Smooth muscle cell (in vitro differentiated cells): ENCODE measurements around the gene TP53I11. TPM values are rescaled to one million over a fixed set of nuclear protein-coding genes. Genes with fewer than 3 reads are reported as not detected.

ENCODE experiments used
- DNase-seq: peaks from one replicate; lab custom pipeline; 2025; ENCODE audit not compliant: unreplicated experiment; lab: John Stamatoyannopoulos, UW
- H2AFZ ChIP-seq: fragments of 200-600 bp; sonication (generic); 2 replicates; pipeline ENCODE4 v1.6.0; 2016; ENCODE audit warnings: antibody characterized with exemption, low read depth, mild to moderate bottlenecking
- H3F3A ChIP-seq: fragments of 200-600 bp; sonication (generic); 2 replicates; pipeline ENCODE4 v1.6.0; 2017; ENCODE audit warnings: antibody characterized with exemption, low read depth
- H3K27ac ChIP-seq: fragments of 200-600 bp; sonication (generic); 2 replicates; pipeline ENCODE4 v1.5.1; 2016; ENCODE audit warnings: low read depth, mild to moderate bottlenecking
- H3K27me3 ChIP-seq: fragments of 200-600 bp; sonication (generic); 2 replicates; pipeline ENCODE4 v1.6.1; 2016; ENCODE audit warnings: low read depth, mild to moderate bottlenecking
- H3K36me3 ChIP-seq: fragments of 200-600 bp; sonication (generic); 2 replicates; pipeline ENCODE4 v1.5.1; 2016; ENCODE audit warnings: low read depth
- H3K4me1 ChIP-seq: fragments of 200-600 bp; sonication (generic); 2 replicates; pipeline ENCODE4 v1.5.1; 2016; ENCODE audit warnings: low read depth
- H3K4me2 ChIP-seq: fragments of 200-600 bp; sonication (generic); 2 replicates; pipeline ENCODE4 v1.6.0; 2016; ENCODE audit warnings: mild to moderate bottlenecking
- H3K4me3 ChIP-seq: fragments of 200-600 bp; sonication (generic); 2 replicates; pipeline ENCODE4 v1.5.1; 2016; ENCODE audit warnings: mild to moderate bottlenecking
- H3K79me2 ChIP-seq: fragments of 200-600 bp; sonication (generic); 2 replicates; pipeline ENCODE4 v1.6.0; 2016; ENCODE audit warnings: low read depth, mild to moderate bottlenecking
- H3K9ac ChIP-seq: fragments of 200-600 bp; sonication (generic); 2 replicates; pipeline ENCODE4 v1.6.0; 2016; ENCODE audit warnings: low read depth
- H3K9me3 ChIP-seq: fragments of 200-600 bp; sonication (generic); replicated peaks from 2 replicates; pipeline ENCODE4 v1.5.1; 2016; ENCODE audit warnings: low read depth
- H4K20me1 ChIP-seq: fragments of 200-600 bp; sonication (generic); 2 replicates; pipeline ENCODE4 v1.6.0; 2016; ENCODE audit warnings: low read depth
- WGBS: methylation state at CpG from one replicate; pipeline ENCODE4 v1.1.7; 2016; ENCODE audit warnings: low lambda C conversion rate; 5-methylcytosine and 5-hydroxymethylcytosine counted together
- polyA plus RNA-seq: library from polyadenylated mRNA; unstranded; fragments of >200 nt; fragmentation: Nextera tagmentation; extraction: Ambion mirVana; gene quantifications from 2 replicates; pipeline ENCODE4 v1.2.1, GENCODE V29; 2016
- total RNA-seq: library from RNA; depleted of rRNA; stranded (reverse); fragments of >200 nt; gene quantifications from 2 replicates; pipeline ENCODE4 v1.2.3, GENCODE V29; 2014
- TF ChIP-seq, protein P1 (sequence below): fragments of 200-600 bp; sonication (generic); IDR thresholded peaks from 2 replicates; pipeline ENCODE4 v1.5.1; 2017; ENCODE audit warnings: borderline replicate concordance, mild to moderate bottlenecking, antibody characterized with exemption; ENCODE audit not compliant: insufficient read depth, poor library complexity, severe bottlenecking

TP53I11 gene
- total and polyA plus RNA-seq, 2 experiments from 2014 or later = 14.2 to 61.2 TPM

DNA sequence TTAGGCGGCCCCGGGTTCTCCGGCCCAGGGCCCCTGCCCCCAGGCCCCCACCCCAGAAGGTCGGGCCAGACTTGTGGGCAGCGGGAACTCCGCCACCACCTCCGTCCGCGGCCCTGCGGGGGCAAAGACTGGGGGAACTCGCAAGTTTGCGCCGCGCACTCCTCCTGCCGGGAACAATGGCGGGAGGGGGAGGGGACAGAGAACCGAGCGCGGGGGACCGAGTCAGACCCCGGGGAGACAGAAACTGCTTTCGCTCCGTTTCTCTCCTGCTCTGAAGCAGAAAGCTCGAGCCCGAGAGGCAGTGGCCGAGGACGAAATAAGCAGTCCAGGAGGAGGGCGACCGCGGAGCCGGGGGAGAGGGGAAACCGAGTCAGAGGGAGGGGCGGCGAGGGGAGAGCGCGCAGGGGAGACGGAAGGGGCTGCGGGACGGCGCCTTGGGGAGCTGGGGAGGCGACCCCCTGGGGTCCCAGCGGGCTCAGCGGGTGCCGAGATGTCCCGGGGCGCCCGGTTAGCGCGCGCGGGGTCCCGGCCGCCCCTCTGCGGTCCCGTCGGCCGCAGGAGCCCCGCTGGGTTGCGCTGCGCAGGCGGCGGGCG is 555 bp downstream of the TP53I11 start:
- no peak overlapping the region for H3K27ac ChIP-seq
- H3K4me1 ChIP-seq = peaks cover 14% of the 10 kb centered on the region
- H3K9ac ChIP-seq = peak overlapping the region; percentile 62
- H3K36me3 ChIP-seq = no peaks in the 10 kb centered on the region
- TF ChIP-seq, protein P1, sequence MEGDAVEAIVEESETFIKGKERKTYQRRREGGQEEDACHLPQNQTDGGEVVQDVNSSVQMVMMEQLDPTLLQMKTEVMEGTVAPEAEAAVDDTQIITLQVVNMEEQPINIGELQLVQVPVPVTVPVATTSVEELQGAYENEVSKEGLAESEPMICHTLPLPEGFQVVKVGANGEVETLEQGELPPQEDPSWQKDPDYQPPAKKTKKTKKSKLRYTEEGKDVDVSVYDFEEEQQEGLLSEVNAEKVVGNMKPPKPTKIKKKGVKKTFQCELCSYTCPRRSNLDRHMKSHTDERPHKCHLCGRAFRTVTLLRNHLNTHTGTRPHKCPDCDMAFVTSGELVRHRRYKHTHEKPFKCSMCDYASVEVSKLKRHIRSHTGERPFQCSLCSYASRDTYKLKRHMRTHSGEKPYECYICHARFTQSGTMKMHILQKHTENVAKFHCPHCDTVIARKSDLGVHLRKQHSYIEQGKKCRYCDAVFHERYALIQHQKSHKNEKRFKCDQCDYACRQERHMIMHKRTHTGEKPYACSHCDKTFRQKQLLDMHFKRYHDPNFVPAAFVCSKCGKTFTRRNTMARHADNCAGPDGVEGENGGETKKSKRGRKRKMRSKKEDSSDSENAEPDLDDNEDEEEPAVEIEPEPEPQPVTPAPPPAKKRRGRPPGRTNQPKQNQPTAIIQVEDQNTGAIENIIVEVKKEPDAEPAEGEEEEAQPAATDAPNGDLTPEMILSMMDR = no peak
- H3F3A ChIP-seq = peaks cover 21% of the 10 kb centered on the region
- WGBS = 2% methylated on average over 30 of the region's 63 CpGs
- H2AFZ ChIP-seq = peak overlapping the region; percentile 91
- no peaks in the 10 kb centered on the region for H3K27me3 ChIP-seq
- peak; percentile 28 for DNase-seq
- peak overlapping the region; percentile 99 for H3K4me2 ChIP-seq
- H3K9me3 ChIP-seq = no peaks in the 10 kb centered on the region
- H3K4me3 ChIP-seq = peak overlapping the region; percentile 94
- no peaks in the 10 kb centered on the region for H3K79me2 ChIP-seq
- H4K20me1 ChIP-seq = peaks cover 42% of the 10 kb centered on the region

DNA sequence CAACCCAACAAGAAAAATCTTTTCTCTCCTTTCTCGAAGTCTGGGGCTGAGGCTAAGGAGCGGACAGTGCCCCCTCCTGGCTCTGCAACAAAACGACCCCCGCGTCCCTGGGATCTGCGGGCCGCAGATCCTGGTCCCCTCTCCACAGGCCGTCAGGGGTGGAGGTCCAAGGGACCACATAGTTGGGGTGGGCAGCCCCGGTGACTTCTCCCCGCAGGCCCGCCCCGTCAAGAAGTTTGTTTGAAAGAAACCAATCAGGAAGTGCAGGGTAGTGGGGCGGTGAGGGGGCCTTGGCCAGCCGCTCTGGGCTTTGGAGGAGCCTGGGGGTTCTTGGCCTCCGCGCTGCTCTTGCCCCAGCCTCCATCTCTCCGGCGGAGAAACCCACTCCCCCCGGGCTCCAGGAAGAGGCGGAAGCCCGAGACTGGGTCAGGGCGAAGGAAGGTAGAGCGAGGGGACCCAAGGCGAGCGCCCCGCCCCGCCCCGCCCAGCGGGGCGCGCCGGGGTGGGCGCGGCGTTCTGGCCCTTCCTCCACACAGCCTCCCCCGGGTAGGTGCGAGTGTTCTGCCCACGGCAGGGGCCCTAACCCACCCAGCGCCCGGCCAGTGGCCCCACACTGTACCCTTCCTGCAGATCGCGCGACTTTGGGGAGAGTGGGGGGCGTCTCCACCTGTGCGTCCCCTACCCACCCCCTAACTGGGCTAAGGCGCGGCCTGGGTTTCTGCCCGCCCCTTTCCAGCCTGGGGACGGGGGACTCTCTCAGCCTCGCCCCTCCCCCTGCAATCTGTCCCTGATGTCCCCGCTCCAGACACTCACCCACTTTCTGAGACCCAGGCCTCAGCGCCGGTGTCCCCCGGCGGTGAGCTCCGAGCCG is 1.3 kb downstream of the TP53I11 start:
- TF ChIP-seq, protein P1 = peak; percentile 50
- Histone ChIP-seq H3K4me1 (peaks cover 20% of the 10 kb centered on the region), H2AFZ (peak overlapping the region; percentile 91), H3K9ac (peak overlapping the region; percentile 62), H3K4me3 (peak overlapping the region; percentile 94), H4K20me1 (peaks cover 49% of the 10 kb centered on the region), H3K27ac (no peak overlapping the region), H3K4me2 (peak overlapping the region; percentile 99), H3K79me2 (no peaks in the 10 kb centered on the region), H3K36me3 (no peaks in the 10 kb centered on the region), H3K9me3 (no peaks in the 10 kb centered on the region), H3F3A (peaks cover 21% of the 10 kb centered on the region), H3K27me3 (no peaks in the 10 kb centered on the region)
- no peak for DNase-seq
- 6% methylated on average over 38 of the region's 57 CpGs for WGBS

DNA sequence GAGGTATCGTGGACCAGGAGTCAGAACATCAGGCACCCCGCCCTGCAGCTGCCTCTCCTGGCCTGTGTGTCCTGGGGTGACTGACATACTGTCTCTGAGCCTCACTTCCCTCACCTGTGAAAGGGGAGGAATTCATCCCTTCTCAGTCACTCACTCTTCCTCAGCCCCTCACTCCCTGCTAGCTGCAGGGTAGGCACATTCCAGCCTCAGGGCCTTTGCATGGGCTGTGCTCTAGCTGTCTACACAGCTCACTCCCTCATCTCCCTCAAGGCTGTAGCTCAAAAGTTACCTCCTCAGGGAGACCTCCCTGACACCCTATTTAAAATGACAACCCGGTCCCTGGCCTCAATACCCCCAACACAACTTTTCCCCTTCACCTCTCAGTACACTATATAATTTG is 2.5 kb downstream of the TP53I11 start:
- DNase-seq = no peak
- no peak overlapping the region for H3K9ac ChIP-seq
- no peak overlapping the region for H3K27ac ChIP-seq

More for the DNA sequence above, 2.5 kb downstream of the TP53I11 start:
- WGBS = 100% methylated on average over 3 of the region's 3 CpGs
- H3K4me1 ChIP-seq = peaks cover 30% of the 10 kb centered on the region
- TF ChIP-seq, protein P1 = no peak
- H4K20me1 ChIP-seq = peaks cover 61% of the 10 kb centered on the region
- no peaks in the 10 kb centered on the region for H3K36me3 ChIP-seq
- no peaks in the 10 kb centered on the region for H3K9me3 ChIP-seq
- H3K79me2 ChIP-seq = no peaks in the 10 kb centered on the region
- peaks cover 21% of the 10 kb centered on the region for H3F3A ChIP-seq
- no peak overlapping the region for H2AFZ ChIP-seq
- H3K4me2 ChIP-seq = no peak overlapping the region
- no peaks in the 10 kb centered on the region for H3K27me3 ChIP-seq
- H3K4me3 ChIP-seq = no peak overlapping the region
